HG03103 (cell line): ENCODE measurements around the gene ATXN2.
"Not testable (repeated sequence)": the region's sequence is repeated elsewhere in the genome, so short reads cannot be mapped to it uniquely, and the experiment has no call there.

Experiments used
- ATAC-seq: cut with Tn5 transposase; IDR thresholded peaks from one replicate; pipeline ENCODE4 v1.9.1; 2021; ENCODE audit warnings: low read depth; ENCODE audit not compliant: unreplicated experiment

Gene ATXN2

GRCh38 chr12:111578276-111578970 is 20.7 kb downstream of the ATXN2 start:
- ATAC-seq = no peak

GRCh38 chr12:111574797-111575443 is 24.2 kb downstream of the ATXN2 start:
- no peak for ATAC-seq

- no peak for ATAC-seq
Observed at GRCh38 chr12:111573476-111573875, 25.6 kb downstream of the ATXN2 start.

GRCh38 chr12:111570084-111570961 is 28.8 kb downstream of the ATXN2 start:
- no peak for ATAC-seq

- ATAC-seq = no peak
Observed at GRCh38 chr12:111569363-111570083, 29.6 kb downstream of the ATXN2 start.

GRCh38 chr12:111560844-111561243 is 38.3 kb downstream of the ATXN2 start:
- not testable (repeated sequence) for ATAC-seq

- ATAC-seq = no peak
Observed at GRCh38 chr12:111558107-111558376, 41.1 kb downstream of the ATXN2 start.

GRCh38 chr12:111557271-111558106 is 41.6 kb downstream of the ATXN2 start:
- ATAC-seq = no peak

- ATAC-seq = no peak
Observed at GRCh38 chr12:111556676-111557075, 42.4 kb downstream of the ATXN2 start.

GRCh38 chr12:111555313-111555712 is 43.8 kb downstream of the ATXN2 start:
- not testable (repeated sequence) for ATAC-seq

- ATAC-seq = no peak
Observed at GRCh38 chr12:111546758-111547383, 52.2 kb downstream of the ATXN2 start.

GRCh38 chr12:111546171-111546570 is 52.9 kb downstream of the ATXN2 start:
- no peak for ATAC-seq

- ATAC-seq = no peak
Observed at GRCh38 chr12:111544032-111544431, 55.1 kb downstream of the ATXN2 start.

- ATAC-seq = no peak
Observed at GRCh38 chr12:111532751-111533150, 66.4 kb downstream of the ATXN2 start.

- no peak for ATAC-seq
Observed at GRCh38 chr12:111529424-111530368, 69.4 kb downstream of the ATXN2 start.

GRCh38 chr12:111523587-111524167 is 75.4 kb downstream of the ATXN2 start:
- no peak for ATAC-seq

- no peak for ATAC-seq
Observed at GRCh38 chr12:111521801-111522200, 77.3 kb downstream of the ATXN2 start.

GRCh38 chr12:111519937-111520336 is 79.2 kb downstream of the ATXN2 start:
- ATAC-seq = no peak
